ENCODE measurements around the gene CSNK1G1.

Gene CSNK1G1

GRCh38 chr15:64157599-64158125 is 198.3 kb downstream of the CSNK1G1 start:
- Histone ChIP-seq H3K79me2 (ENCODE audit: low read length) (peaks cover 67% of the 10 kb centered on the region), H2AFZ (ENCODE audit: low read length) (no peak overlapping the region), H3K9me2 (replicated peaks; ENCODE audit: insufficient read depth, low read length) (no peaks in the 10 kb centered on the region), H3K27me3 (replicated peaks; ENCODE audit: insufficient read depth, low read length) (no peaks in the 10 kb centered on the region), H3K9ac (ENCODE audit: low read length) (no peak overlapping the region), H3K4me1 (ENCODE audit: low read length) (peaks cover 16% of the 10 kb centered on the region), H3F3A (ENCODE audit: insufficient read depth, low read length) (peaks cover 67% of the 10 kb centered on the region), H3K4me2 (ENCODE audit: low read depth, low read length) (no peak overlapping the region), H3K9me3 (replicated peaks; ENCODE audit: insufficient read depth, low read length) (no peaks in the 10 kb centered on the region), H3K36me3 (replicated peaks; ENCODE audit: insufficient read depth, low read length) (peaks cover 23% of the 10 kb centered on the region), H3K27ac (ENCODE audit: low read length) (no peak overlapping the region), H3K4me3 (ENCODE audit: low read length) (no peak overlapping the region), H4K20me1 (ENCODE audit: insufficient read depth, low read length) (peaks cover 15% of the 10 kb centered on the region)
- no peak for DNase-seq
- no peak for TF ChIP-seq EZH2phosphoT487 (IDR thresholded peaks at IDR 0.05; ENCODE audit: low read length)
- TF ChIP-seq EZH2 (optimal IDR thresholded peaks at IDR 0.05; ENCODE audit: low read depth, low read length): no peak
- TF ChIP-seq CTCF (IDR thresholded peaks at IDR 0.05; ENCODE audit: low read length): no peak

DNA sequence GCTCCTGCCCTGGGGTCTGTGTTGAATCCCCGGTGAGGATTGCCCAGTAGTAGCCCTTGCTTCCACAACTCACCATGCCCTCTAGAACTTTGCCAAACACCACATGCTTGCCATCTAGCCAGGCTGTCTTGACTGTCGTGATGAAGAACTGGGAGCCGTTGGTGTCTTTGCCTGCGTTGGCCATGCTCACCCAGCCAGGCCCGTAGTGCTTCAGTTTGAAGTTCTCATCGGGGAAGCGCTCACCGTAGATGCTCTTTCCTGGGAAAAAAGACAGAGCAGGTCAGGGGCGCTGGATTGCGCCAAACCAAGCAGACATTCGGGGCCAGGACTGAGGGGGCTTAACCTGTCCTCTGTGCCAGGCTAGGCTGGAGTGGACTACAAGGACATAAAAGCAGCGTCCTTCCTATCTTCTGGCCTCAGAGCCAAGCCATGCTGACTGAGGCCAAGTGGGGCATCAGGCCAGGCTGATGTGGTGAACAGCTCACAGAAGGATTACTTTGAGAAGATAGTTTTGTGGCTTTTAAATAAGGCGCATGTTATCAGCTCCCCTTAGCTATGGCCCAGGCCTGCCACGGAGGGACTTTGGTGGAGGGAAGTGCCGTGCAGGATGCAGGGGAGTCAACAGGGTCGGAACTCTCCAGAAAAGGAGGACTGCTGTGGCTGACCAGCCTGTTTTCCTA is 199.2 kb downstream of the CSNK1G1 start:
- Histone ChIP-seq H3K4me3 (ENCODE audit: low read length) (no peak overlapping the region), H4K20me1 (ENCODE audit: insufficient read depth, low read length) (peaks cover 15% of the 10 kb centered on the region), H3K79me2 (ENCODE audit: low read length) (peaks cover 58% of the 10 kb centered on the region), H3K9me3 (replicated peaks; ENCODE audit: insufficient read depth, low read length) (no peaks in the 10 kb centered on the region), H2AFZ (ENCODE audit: low read length) (no peak overlapping the region), H3K9me2 (replicated peaks; ENCODE audit: insufficient read depth, low read length) (no peaks in the 10 kb centered on the region), H3K36me3 (replicated peaks; ENCODE audit: insufficient read depth, low read length) (peaks cover 23% of the 10 kb centered on the region), H3K27ac (ENCODE audit: low read length) (no peak overlapping the region), H3K27me3 (replicated peaks; ENCODE audit: insufficient read depth, low read length) (no peaks in the 10 kb centered on the region), H3F3A (ENCODE audit: insufficient read depth, low read length) (peaks cover 70% of the 10 kb centered on the region), H3K9ac (ENCODE audit: low read length) (no peak overlapping the region), H3K4me2 (ENCODE audit: low read depth, low read length) (no peak overlapping the region), H3K4me1 (ENCODE audit: low read length) (peaks cover 18% of the 10 kb centered on the region)
- DNase-seq: no peak
- TF ChIP-seq CTCF (IDR thresholded peaks at IDR 0.05; ENCODE audit: low read length) (no peak), EZH2 (optimal IDR thresholded peaks at IDR 0.05; ENCODE audit: low read depth, low read length) (no peak), EZH2phosphoT487 (IDR thresholded peaks at IDR 0.05; ENCODE audit: low read length) (no peak)

DNA sequence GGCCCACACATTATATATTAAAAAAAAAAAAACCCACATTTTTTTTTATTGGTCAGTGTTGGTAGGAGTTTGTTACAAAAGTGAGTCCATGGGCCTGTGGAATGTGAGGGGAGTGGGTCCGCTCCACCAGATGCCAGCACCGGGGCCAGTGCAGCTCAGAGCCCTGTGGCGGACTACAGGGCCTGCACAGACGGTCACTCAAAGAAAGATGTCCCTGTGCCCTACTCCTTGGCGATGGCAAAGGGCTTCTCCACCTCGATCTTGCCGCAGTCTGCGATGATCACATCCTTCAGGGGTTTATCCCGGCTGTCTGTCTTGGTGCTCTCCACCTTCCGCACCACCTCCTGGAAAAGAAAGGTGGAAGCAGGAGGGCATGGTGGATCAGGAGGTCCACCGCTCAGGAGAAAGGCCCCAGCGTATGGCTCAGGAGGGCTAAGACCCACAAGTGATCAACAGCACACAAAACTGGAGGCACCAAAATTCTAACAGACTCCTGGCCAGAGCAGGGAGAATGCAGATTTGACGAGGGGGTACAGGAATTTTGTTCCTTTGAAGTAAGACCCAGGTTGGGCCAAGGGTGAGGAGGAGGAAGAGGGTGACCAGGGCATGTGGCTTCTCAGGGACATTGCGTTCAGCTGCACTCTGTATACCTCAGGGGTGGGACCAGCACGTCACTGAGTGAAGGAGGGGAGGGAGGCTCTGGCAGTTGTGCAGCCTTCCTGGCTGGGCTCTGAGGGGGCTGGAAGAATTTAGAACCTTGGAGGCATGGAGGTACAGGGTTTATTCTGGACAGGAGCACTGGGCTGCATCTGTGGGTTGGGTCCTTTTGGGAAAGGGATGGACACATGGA is 199.9 kb downstream of the CSNK1G1 start:
- TF ChIP-seq CTCF (IDR thresholded peaks at IDR 0.05; ENCODE audit: low read length): no peak
- no peak for TF ChIP-seq EZH2 (optimal IDR thresholded peaks at IDR 0.05; ENCODE audit: low read depth, low read length)

More for the DNA sequence above, 199.9 kb downstream of the CSNK1G1 start:
- peaks cover 74% of the 10 kb centered on the region for H3F3A ChIP-seq (ENCODE audit: insufficient read depth, low read length)
- H3K9me2 ChIP-seq (replicated peaks; ENCODE audit: insufficient read depth, low read length): no peaks in the 10 kb centered on the region
- DNase-seq: no peak
- no peak overlapping the region for H2AFZ ChIP-seq (ENCODE audit: low read length)
- no peaks in the 10 kb centered on the region for H3K27me3 ChIP-seq (replicated peaks; ENCODE audit: insufficient read depth, low read length)
- no peak overlapping the region for H3K4me2 ChIP-seq (ENCODE audit: low read depth, low read length)
- no peak overlapping the region for H3K27ac ChIP-seq (ENCODE audit: low read length)
- peaks cover 15% of the 10 kb centered on the region for H4K20me1 ChIP-seq (ENCODE audit: insufficient read depth, low read length)
- H3K9me3 ChIP-seq (replicated peaks; ENCODE audit: insufficient read depth, low read length): no peaks in the 10 kb centered on the region
- H3K36me3 ChIP-seq (replicated peaks; ENCODE audit: insufficient read depth, low read length): peaks cover 23% of the 10 kb centered on the region
- peaks cover 51% of the 10 kb centered on the region for H3K79me2 ChIP-seq (ENCODE audit: low read length)
- no peak overlapping the region for H3K9ac ChIP-seq (ENCODE audit: low read length)
- H3K4me1 ChIP-seq (ENCODE audit: low read length): peaks cover 19% of the 10 kb centered on the region
- H3K4me3 ChIP-seq (ENCODE audit: low read length): no peak overlapping the region
